Fibroblast of pulmonary artery (primary cell): ENCODE data around the gene CHD2.
"Not testable (repeated sequence)": the region's sequence is repeated elsewhere in the genome, so short reads cannot be mapped to it uniquely, and the experiment has no call there.

ENCODE experiments used
- DNase-seq: peaks from one replicate; pipeline ENCODE4 v3.0.0-alpha.2; 2010; ENCODE audit warnings: low read depth
- H3K4me3 ChIP-seq: replicated peaks from 2 replicates; pipeline ENCODE4 v1.5.1; 2011; ENCODE audit warnings: low read depth, mild to moderate bottlenecking, control low read depth, low read length, moderate library complexity
- TF ChIP-seq, protein P1 (sequence below): IDR thresholded peaks from 2 replicates; pipeline ENCODE4 v1.5.1; 2011; ENCODE audit warnings: mild to moderate bottlenecking, control low read depth, low read length, inconsistent platforms; ENCODE audit errors: missing control alignments

Gene CHD2

DNA sequence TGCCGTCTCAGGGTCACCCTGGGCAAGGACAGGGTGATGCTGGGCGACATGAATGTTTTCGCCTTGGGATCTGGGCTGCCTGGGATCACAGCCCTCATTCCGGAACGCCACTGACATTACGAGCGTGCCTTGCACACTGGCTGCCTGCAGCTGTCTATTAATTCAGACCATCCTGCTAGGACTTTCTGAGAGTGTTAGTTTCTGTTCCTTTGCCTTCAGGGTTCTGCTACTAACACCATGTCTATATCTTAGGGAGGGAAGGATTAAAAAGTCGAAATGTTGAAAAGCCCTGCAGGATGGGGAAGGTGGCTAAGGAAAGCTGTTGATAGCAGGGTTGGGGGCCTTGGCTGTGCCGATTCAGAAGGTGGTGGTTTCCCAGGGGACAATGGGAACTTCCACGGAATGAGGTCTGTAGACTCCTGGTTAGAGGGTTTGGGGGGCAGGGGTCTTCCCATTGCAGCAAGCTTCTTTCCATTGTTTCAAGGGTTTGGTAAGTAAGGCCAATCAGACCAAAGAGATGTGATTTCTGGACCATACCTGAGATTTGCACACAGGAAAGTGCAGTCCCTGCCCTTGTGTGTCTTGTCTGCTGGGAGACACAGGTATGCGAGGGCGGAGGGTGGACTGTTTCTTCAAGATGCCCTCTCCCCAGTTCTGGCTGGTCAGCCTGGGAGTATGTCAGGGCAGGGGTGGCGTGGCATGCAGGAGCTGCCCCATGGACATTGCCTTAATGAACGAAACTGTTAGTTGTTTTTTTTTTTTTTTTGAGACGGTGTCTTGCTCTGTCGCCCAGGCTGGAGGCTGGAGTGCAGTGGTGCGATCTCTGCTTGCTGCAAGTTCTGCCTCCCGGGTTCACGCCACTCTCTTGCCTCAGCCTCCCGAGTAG lies 137.9 kb downstream of the CHD2 start:
- DNase-seq, result no peak
- H3K4me3 ChIP-seq, result no peak overlapping the region
- TF ChIP-seq, protein P1, sequence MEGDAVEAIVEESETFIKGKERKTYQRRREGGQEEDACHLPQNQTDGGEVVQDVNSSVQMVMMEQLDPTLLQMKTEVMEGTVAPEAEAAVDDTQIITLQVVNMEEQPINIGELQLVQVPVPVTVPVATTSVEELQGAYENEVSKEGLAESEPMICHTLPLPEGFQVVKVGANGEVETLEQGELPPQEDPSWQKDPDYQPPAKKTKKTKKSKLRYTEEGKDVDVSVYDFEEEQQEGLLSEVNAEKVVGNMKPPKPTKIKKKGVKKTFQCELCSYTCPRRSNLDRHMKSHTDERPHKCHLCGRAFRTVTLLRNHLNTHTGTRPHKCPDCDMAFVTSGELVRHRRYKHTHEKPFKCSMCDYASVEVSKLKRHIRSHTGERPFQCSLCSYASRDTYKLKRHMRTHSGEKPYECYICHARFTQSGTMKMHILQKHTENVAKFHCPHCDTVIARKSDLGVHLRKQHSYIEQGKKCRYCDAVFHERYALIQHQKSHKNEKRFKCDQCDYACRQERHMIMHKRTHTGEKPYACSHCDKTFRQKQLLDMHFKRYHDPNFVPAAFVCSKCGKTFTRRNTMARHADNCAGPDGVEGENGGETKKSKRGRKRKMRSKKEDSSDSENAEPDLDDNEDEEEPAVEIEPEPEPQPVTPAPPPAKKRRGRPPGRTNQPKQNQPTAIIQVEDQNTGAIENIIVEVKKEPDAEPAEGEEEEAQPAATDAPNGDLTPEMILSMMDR, result no peak

DNA sequence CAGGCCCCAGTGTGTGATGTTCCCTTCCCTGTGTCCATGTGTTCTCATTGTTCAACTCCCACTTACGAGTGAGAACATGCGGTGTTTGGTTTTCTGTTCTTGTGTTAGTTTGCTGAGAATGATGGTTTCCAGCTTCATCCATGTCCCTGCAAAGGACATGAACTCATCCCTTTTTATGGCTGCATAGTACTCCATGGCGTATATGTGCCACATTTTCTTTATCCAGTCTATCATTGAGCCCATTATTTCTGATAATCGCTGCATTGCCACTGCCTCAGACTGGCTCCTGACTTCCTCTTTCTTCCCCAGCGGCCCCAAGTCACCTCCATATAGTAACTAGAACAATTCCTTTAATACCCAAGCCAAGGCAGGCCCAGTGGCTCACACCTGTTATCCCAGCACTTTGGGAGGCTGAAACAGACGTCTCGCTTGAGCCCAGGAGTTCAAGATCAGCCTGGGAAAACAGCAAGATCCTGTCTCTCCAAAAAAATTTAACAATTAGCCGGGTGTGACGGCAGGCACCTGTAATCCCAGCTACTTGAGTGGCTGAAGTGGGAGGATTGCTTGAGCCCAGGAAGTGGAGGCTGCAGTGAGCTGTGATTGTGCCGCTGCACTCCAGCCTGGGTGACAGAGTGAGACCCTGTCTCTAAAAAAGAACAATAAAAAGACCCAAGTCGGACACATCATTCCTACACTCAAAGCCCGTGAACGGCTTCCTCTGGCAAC lies 139.6 kb downstream of the CHD2 start:
- not testable (repeated sequence) for DNase-seq, H3K4me3 ChIP-seq

- DNase-seq, result no peak
- H3K4me3 ChIP-seq, result no peak overlapping the region
- TF ChIP-seq, protein P1, result no peak
Measured at GRCh38 chr15:93040288-93041158, 140.4 kb downstream of the CHD2 start.

GRCh38 chr15:93041159-93041547 lies 141.0 kb downstream of the CHD2 start:
- DNase-seq, result no peak
- H3K4me3 ChIP-seq, result no peak overlapping the region
- TF ChIP-seq, protein P1, result no peak

DNA sequence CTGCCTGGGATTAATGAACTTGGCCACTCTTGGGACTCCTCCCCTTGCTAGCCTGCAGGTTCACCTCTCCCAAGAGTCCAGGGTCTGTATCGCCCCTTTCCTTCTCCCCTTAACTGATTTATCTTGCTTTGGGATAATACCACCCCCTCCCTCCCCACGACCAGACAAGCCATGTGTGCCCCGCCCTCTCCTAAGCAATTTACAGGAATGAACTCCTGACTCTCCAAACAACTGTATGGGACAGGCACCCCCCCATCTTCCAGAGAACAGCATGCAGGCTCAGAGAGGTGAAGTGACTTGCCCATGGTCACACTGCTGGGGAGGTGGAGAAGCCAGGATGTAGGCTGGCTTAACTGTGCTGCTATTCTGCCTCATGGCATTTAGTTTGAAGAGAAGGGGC lies 142.1 kb downstream of the CHD2 start:
- DNase-seq, result no peak
- TF ChIP-seq, protein P1, result no peak
- no peak overlapping the region for H3K4me3 ChIP-seq

- DNase-seq, result no peak
- H3K4me3 ChIP-seq, result no peak overlapping the region
- TF ChIP-seq, protein P1, result no peak
Measured at GRCh38 chr15:93042691-93043378, 142.7 kb downstream of the CHD2 start.
